AG10803 (cell line): Measurements from ENCODE around the gene PARD3.
"Not testable (repeated sequence)": the region's sequence is repeated elsewhere in the genome, so short reads cannot be mapped to it uniquely, and the experiment has no call there.

Experiments used
- DNase-seq: peaks from one replicate; pipeline ENCODE4 v3.0.0; 2010; ENCODE audit warnings: low read depth
- H3K4me3 ChIP-seq: 2 replicates; pipeline ENCODE4 v1.5.1; 2011; ENCODE audit warnings: mild to moderate bottlenecking, low read length, control low read depth
- TF ChIP-seq, protein P1 (sequence below): conservative IDR thresholded peaks from 2 replicates; pipeline ENCODE4 v1.5.1; 2011; ENCODE audit warnings: mild to moderate bottlenecking, low read length, control low read depth, inconsistent platforms

Gene PARD3

DNA sequence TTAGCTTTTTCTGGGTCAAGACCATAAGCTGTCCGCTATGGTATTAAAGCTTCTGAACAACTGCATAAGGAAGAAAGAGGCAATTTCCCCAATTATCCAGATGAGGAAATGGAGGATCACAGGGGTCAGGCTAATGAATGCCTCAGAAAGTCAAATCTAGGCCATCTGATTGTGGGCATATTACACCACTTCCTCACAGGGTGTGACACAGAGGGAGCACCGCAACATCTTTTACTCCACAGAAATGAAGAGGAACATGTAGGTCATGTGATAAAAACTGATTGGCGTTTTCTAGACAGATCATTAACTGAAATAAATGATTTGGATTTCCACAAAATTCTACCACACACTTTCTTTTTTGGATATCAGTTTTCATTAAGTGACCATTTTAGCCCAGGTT lies 384.4 kb downstream of the PARD3 start:
- TF ChIP-seq, protein P1, sequence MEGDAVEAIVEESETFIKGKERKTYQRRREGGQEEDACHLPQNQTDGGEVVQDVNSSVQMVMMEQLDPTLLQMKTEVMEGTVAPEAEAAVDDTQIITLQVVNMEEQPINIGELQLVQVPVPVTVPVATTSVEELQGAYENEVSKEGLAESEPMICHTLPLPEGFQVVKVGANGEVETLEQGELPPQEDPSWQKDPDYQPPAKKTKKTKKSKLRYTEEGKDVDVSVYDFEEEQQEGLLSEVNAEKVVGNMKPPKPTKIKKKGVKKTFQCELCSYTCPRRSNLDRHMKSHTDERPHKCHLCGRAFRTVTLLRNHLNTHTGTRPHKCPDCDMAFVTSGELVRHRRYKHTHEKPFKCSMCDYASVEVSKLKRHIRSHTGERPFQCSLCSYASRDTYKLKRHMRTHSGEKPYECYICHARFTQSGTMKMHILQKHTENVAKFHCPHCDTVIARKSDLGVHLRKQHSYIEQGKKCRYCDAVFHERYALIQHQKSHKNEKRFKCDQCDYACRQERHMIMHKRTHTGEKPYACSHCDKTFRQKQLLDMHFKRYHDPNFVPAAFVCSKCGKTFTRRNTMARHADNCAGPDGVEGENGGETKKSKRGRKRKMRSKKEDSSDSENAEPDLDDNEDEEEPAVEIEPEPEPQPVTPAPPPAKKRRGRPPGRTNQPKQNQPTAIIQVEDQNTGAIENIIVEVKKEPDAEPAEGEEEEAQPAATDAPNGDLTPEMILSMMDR, result no peak
- DNase-seq, result no peak
- H3K4me3 ChIP-seq, result no peak overlapping the region

- no peak for DNase-seq
- H3K4me3 ChIP-seq, result no peak overlapping the region
- TF ChIP-seq, protein P1, result no peak
Observed at GRCh38 chr10:34428501-34428900, 386.6 kb downstream of the PARD3 start.

DNA sequence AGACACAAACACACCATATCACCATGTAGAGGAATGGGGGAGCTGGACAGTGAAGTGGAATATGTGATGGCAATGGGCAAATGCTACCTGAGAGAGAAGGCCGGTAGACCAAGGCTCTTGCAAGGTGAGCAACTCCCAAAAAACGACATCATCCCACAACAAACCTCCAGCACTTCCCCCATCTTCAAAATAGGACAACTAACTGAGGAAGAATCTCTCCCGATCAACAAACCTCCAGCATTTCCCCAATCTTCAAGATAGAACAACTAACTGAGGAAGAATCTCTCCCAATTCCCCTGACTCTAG lies 387.2 kb downstream of the PARD3 start:
- TF ChIP-seq, protein P1, result no peak
- no peak overlapping the region for H3K4me3 ChIP-seq
- no peak for DNase-seq

GRCh38 chr10:34427158-34427910 lies 387.8 kb downstream of the PARD3 start:
- H3K4me3 ChIP-seq, DNase-seq: not testable (repeated sequence)

GRCh38 chr10:34426538-34427157 lies 388.4 kb downstream of the PARD3 start:
- DNase-seq, H3K4me3 ChIP-seq: not testable (repeated sequence)

DNA sequence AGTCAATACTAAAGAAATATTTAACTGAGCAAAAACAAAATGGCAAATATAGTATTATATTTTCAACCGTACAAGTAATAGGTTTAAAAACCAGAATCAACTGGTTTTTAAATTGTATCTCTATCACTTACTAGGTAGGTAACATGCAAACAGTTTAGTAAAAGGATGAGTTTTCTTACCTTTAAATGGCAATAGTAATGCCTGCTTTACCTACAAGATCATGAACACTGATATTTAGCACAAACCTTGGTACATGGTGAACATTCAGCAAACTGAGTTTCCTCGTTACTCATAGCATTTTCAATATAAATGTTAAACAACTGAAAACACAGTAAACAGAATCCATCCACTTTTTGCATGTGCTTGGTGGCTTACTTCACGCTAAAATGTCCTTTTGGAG lies 389.1 kb downstream of the PARD3 start:
- no peak overlapping the region for H3K4me3 ChIP-seq
- no peak for DNase-seq
- TF ChIP-seq, protein P1, result no peak

DNA sequence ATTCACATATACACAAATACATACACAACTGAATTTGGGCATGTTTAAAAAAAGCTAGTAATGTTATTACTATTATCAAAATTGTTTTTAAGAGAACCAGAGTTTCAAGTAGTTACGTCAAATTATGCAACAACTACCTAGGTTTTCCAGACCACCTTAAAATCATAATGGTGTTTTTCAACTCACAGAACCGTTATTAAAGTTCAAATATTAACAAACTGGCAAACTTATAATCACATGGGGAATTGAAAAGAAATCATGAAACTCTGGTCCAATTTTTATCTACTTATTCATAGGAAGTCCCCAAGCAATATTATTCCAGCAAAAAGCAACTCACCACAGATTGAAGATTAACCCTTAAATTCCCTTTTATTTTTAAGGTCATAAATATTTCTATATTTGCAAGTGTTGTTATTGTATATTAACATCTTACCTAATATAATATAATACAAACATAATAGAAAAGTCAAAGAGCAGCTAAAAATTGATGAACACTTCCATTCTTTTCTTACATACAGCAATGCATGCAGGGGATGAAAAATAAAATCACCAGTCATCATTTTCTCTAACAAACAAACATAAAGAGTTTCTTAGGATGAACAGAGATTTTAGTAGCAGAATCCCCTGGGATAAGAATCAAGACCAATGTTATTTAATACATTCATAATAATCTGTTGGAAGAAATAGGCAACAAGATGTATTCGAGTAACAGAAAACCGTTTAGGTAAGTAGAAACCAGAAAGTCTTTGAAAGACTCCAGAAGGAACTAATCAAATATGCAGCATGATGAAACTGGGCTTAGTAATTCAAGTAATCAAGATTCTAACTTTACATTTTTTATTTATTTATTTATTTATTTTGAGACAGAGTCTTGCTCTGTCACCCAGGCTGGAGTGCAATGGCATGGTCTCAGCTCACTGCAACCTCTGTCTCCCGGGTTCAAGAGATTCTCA lies 391.1 kb downstream of the PARD3 start:
- TF ChIP-seq, protein P1, result no peak
- DNase-seq, result peak; percentile 25
- H3K4me3 ChIP-seq, result no peak overlapping the region

GRCh38 chr10:34420795-34421194 lies 394.3 kb downstream of the PARD3 start:
- no peak overlapping the region for H3K4me3 ChIP-seq
- no peak for DNase-seq
- TF ChIP-seq, protein P1, result no peak
